SK-N-SH (cell line): ENCODE results near the gene MACROD2. TPM values are rescaled to one million over a fixed set of nuclear protein-coding genes. Genes with fewer than 3 reads are reported as not detected.

Source experiments
- CTCF ChIA-PET: fragments of 300-600, 350-600 bp; formaldehyde crosslinking; extraction: SDS; loops from one replicate; lab custom pipeline; 2021; lab: Yijun Ruan, JAX
- POLR2A ChIA-PET: fragments of 350-600 bp; sonication (Branson Sonifier 250); formaldehyde crosslinking; extraction: SDS; loops from one replicate; lab custom pipeline; 2020; ENCODE audit warnings: antibody characterized with exemption, inconsistent platforms; lab: Yijun Ruan, JAX
- DNase-seq: peaks from one replicate; pipeline ENCODE4 v3.0.0; 2012
- H2AFZ ChIP-seq: fragments of 200-600 bp; sonication (generic); 2 replicates; pipeline ENCODE4 v1.8.1; 2016; ENCODE audit warnings: antibody characterized with exemption, mild to moderate bottlenecking, low read depth
- H3F3A ChIP-seq: fragments of 200-600 bp; sonication (generic); replicated peaks from 2 replicates; pipeline ENCODE3; 2016; ENCODE audit warnings: antibody characterized with exemption, mild to moderate bottlenecking; ENCODE audit not compliant: insufficient read depth
- H3K27ac ChIP-seq, 2 experiments: fragments of 200-500 bp in 1 of 2; fragments of 200-600 bp in 1 of 2; sonication (Bioruptor generic) in 1 of 2; sonication (generic), shearing (Covaris generic) in 1 of 2; 2 replicates each; pipeline versions ENCODE4 v1.5.1 to v1.6.1; 2014 to 2016; ENCODE audit warnings: low read depth in 2 of 2, inconsistent platforms in 1 of 2, low read length in 1 of 2, mild to moderate bottlenecking in 1 of 2, mixed read lengths in 1 of 2
- H3K27me3 ChIP-seq: fragments of 200-600 bp; sonication (generic), shearing (Covaris generic); 2 replicates; pipeline ENCODE4 v1.6.1; 2016; ENCODE audit warnings: mixed run types; ENCODE audit not compliant: insufficient read depth
- H3K36me3 ChIP-seq, 2 experiments: fragments of 200-500 bp in 1 of 2; fragments of 200-600 bp in 1 of 2; sonication (Bioruptor generic) in 1 of 2; sonication (generic) in 1 of 2; replicated peaks in 1 of 2; 2 replicates each; pipeline versions ENCODE3 to v1.5.1; 2014 to 2016; ENCODE audit warnings: low read length in 1 of 2, mild to moderate bottlenecking in 1 of 2; ENCODE audit not compliant: insufficient read depth in 2 of 2, control insufficient read depth in 1 of 2
- H3K4me1 ChIP-seq, 2 experiments: fragments of 200-500 bp in 1 of 2; fragments of 200-600 bp in 1 of 2; sonication (Bioruptor generic) in 1 of 2; sonication (generic), shearing (Covaris generic) in 1 of 2; 2 replicates each; pipeline versions ENCODE4 v1.5.1 to v1.6.1; 2014 to 2016; ENCODE audit warnings: low read depth in 1 of 2, low read length in 1 of 2, mixed run types in 1 of 2; ENCODE audit not compliant: insufficient read depth in 2 of 2, control insufficient read depth in 1 of 2
- H3K4me2 ChIP-seq: fragments of 200-600 bp; sonication (generic), shearing (Covaris generic); 2 replicates; pipeline ENCODE4 v1.6.1; 2017; ENCODE audit warnings: mixed run types
- H3K4me3 ChIP-seq, 2 experiments: fragments of 200-500 bp in 1 of 2; fragments of 200-600 bp in 1 of 2; sonication (Bioruptor generic) in 1 of 2; sonication (generic), shearing (Covaris generic) in 1 of 2; 2 replicates each; pipeline versions ENCODE4 v1.5.1 to v1.8.1; 2014 to 2016; ENCODE audit warnings: low read depth in 2 of 2, inconsistent platforms in 1 of 2, low read length in 1 of 2, mild to moderate bottlenecking in 1 of 2, mixed read lengths in 1 of 2, moderate library complexity in 1 of 2
- H3K79me2 ChIP-seq: fragments of 200-600 bp; sonication (generic); 2 replicates; pipeline ENCODE4 v1.8.1; 2017; ENCODE audit warnings: mild to moderate bottlenecking; ENCODE audit not compliant: insufficient read depth
- H3K9ac ChIP-seq: fragments of 200-600 bp; sonication (generic); 2 replicates; pipeline ENCODE4 v1.6.1; 2017; ENCODE audit warnings: mixed run types
- H3K9me2 ChIP-seq: fragments of 200-600 bp; sonication (generic); 2 replicates; pipeline ENCODE4 v1.6.1; 2017; ENCODE audit warnings: mixed run types
- H3K9me3 ChIP-seq: fragments of 200-600 bp; sonication (generic); 2 replicates; pipeline ENCODE4 v1.6.1; 2017; ENCODE audit warnings: mixed run types, mild to moderate bottlenecking, moderate library complexity
- H4K20me1 ChIP-seq: fragments of 200-600 bp; sonication (generic); 2 replicates; pipeline ENCODE4 v1.6.1; 2017; ENCODE audit warnings: mild to moderate bottlenecking, mixed run types; ENCODE audit not compliant: insufficient read depth
- ELF1 ChIP-seq: IDR thresholded peaks from 2 replicates; pipeline ENCODE4 v1.4.0; 2012
- FOSL2 ChIP-seq: IDR thresholded peaks from 2 replicates; pipeline ENCODE4 v1.4.0; 2012; ENCODE audit warnings: low read depth, mild to moderate bottlenecking, moderate library complexity, borderline replicate concordance
- FOXJ3 ChIP-seq: sonication (generic); formaldehyde crosslinking; IDR thresholded peaks from 2 replicates; pipeline ENCODE4 v1.5.1; 2020; ENCODE audit warnings: mild to moderate bottlenecking, missing genetic modification reagents
- FOXM1 ChIP-seq: IDR thresholded peaks from 2 replicates; pipeline ENCODE4 v1.4.0; 2012; ENCODE audit warnings: low read depth, mild to moderate bottlenecking
- GABPA ChIP-seq: IDR thresholded peaks from 2 replicates; pipeline ENCODE4 v1.4.0; 2012; ENCODE audit warnings: low read depth, mild to moderate bottlenecking
- GATA2 ChIP-seq: sonication (generic); formaldehyde crosslinking; IDR thresholded peaks from 2 replicates; pipeline ENCODE4 v1.5.0; 2020; ENCODE audit warnings: mild to moderate bottlenecking, missing genetic modification reagents
- MAX ChIP-seq: IDR thresholded peaks from 2 replicates; pipeline ENCODE4 v1.4.0; 2012; ENCODE audit warnings: low read depth
- MEF2A ChIP-seq: IDR thresholded peaks from 2 replicates; pipeline ENCODE4 v1.4.0; 2012; ENCODE audit warnings: low read depth, borderline replicate concordance
- MXI1 ChIP-seq: IDR thresholded peaks from 2 replicates; pipeline ENCODE4 v1.6.1; 2012; ENCODE audit warnings: mild to moderate bottlenecking, low read depth, low read length, improper control_type of control experiment
- NFIC ChIP-seq: IDR thresholded peaks from 2 replicates; pipeline ENCODE4 v1.4.0; 2012; ENCODE audit warnings: borderline replicate concordance
- POLR2AphosphoS5 ChIP-seq: IDR thresholded peaks from 2 replicates; pipeline ENCODE4 v1.6.1; 2012; ENCODE audit warnings: low read depth, low read length
- RFX5 ChIP-seq: IDR thresholded peaks from 2 replicates; pipeline ENCODE4 v1.6.1; 2012; ENCODE audit warnings: mild to moderate bottlenecking, improper control_type of control experiment, low read length
- RXRA ChIP-seq: IDR thresholded peaks from 2 replicates; pipeline ENCODE4 v1.4.0; 2012; ENCODE audit warnings: low read depth, mild to moderate bottlenecking, borderline replicate concordance
- TAF1 ChIP-seq: IDR thresholded peaks from 2 replicates; pipeline ENCODE4 v1.6.1; 2012; ENCODE audit warnings: low read depth, mild to moderate bottlenecking, low read length, moderate library complexity, borderline replicate concordance
- TCF12 ChIP-seq: IDR thresholded peaks from 2 replicates; pipeline ENCODE4 v1.4.0; 2012
- TEAD4 ChIP-seq: IDR thresholded peaks from 2 replicates; pipeline ENCODE4 v1.4.0; 2012; ENCODE audit warnings: mild to moderate bottlenecking, borderline replicate concordance; ENCODE audit not compliant: insufficient read depth
- USF1 ChIP-seq: IDR thresholded peaks from 2 replicates; pipeline ENCODE4 v1.4.0; 2012; ENCODE audit warnings: low read depth, borderline replicate concordance
- YY1 ChIP-seq: IDR thresholded peaks from 2 replicates; pipeline ENCODE4 v1.4.0; 2012; ENCODE audit warnings: low read depth, mild to moderate bottlenecking
- ZBTB33 ChIP-seq: IDR thresholded peaks from 2 replicates; pipeline ENCODE4 v1.4.0; 2012; ENCODE audit warnings: low read depth, borderline replicate concordance
- WGBS: methylation state at CpG from one replicate; pipeline ENCODE4 v1.1.6; 2017; ENCODE audit warnings: low lambda C conversion rate; 5-methylcytosine and 5-hydroxymethylcytosine counted together
- polyA plus RNA-seq, 3 experiments: library from polyadenylated mRNA; depleted of rRNA; stranded (reverse); fragments of >200 nt; gene quantifications; 2 replicates each; pipeline ENCODE4 v1.2.3, GENCODE V29; 2012
- TF ChIP-seq, protein P1 (sequence below): fragments of 150-350 bp; IDR thresholded peaks from 2 replicates; pipeline ENCODE4 v1.6.1; 2016; ENCODE audit warnings: mild to moderate bottlenecking, low read depth, low read length
- TF ChIP-seq, protein P2 (sequence below): IDR thresholded peaks from 2 replicates; pipeline ENCODE4 v1.6.1; 2012; ENCODE audit warnings: mild to moderate bottlenecking, low read depth, low read length, moderate library complexity
- TF ChIP-seq, protein P3 (sequence below): IDR thresholded peaks from 2 replicates; pipeline ENCODE4; 2012

MACROD2 gene
- polyA plus RNA-seq, 1 of the 3 experiments (the other 2 are of a cell fraction) = 0.33 TPM

GRCh38 chr20:14453259-14453658 is 457.9 kb downstream of the MACROD2 start (continued):
- TF ChIP-seq, protein P1, sequence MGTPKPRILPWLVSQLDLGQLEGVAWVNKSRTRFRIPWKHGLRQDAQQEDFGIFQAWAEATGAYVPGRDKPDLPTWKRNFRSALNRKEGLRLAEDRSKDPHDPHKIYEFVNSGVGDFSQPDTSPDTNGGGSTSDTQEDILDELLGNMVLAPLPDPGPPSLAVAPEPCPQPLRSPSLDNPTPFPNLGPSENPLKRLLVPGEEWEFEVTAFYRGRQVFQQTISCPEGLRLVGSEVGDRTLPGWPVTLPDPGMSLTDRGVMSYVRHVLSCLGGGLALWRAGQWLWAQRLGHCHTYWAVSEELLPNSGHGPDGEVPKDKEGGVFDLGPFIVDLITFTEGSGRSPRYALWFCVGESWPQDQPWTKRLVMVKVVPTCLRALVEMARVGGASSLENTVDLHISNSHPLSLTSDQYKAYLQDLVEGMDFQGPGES = no peak
- TF ChIP-seq USF1 (no peak), TEAD4 (no peak), RFX5 (no peak), MAX (no peak), MEF2A (no peak), GATA2 (CRISPR knock-in tag) (no peak)
- TF ChIP-seq, all 33 proteins: peak for 0

DNA sequence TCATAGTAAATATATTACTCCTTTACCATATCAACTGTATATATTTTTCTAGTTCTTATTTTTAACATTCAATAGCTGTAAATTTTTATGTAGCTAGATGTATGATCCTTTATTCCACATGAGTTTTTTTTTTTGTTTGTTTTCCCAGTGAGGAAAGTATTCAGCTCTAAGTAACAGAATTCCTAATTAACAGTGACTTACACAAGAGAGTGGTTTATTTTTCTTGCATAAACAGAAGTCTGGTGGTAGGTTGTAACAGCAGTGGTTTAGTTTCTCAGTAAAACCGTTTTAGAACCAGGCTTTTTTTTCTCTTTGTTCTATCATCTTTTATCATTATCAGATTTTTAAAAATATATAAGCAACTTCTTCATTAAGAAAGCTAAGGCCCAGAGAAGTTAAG is 459.0 kb downstream of the MACROD2 start:
- no peaks in the 10 kb centered on the region for H3F3A ChIP-seq
- H3K79me2 ChIP-seq = no peaks in the 10 kb centered on the region
- H3K36me3 ChIP-seq = no peaks in the 10 kb centered on the region
- POLR2A ChIA-PET = no interaction called here
- H3K27ac ChIP-seq = no peak overlapping the region
- H3K9me2 ChIP-seq = no peaks in the 10 kb centered on the region
- no peak overlapping the region for H3K4me2 ChIP-seq
- 12% methylated on average over 1 of the region's 1 CpG for WGBS
- CTCF ChIA-PET = no interaction called here
- H3K4me3 ChIP-seq = no peak overlapping the region
- no peaks in the 10 kb centered on the region for H4K20me1 ChIP-seq
- no peaks in the 10 kb centered on the region for H3K9me3 ChIP-seq
- no peaks in the 10 kb centered on the region for H3K27me3 ChIP-seq
- no peaks in the 10 kb centered on the region; a peak in 1 of 4 replicates for H3K4me1 ChIP-seq
- no peak overlapping the region for H2AFZ ChIP-seq
- no peak for TF ChIP-seq RXRA
- no peak for TF ChIP-seq RFX5
- TF ChIP-seq, protein P1 = no peak
- TF ChIP-seq GABPA = no peak
- TF ChIP-seq FOXJ3 = no peak
- no peak for TF ChIP-seq TCF12
- no peak for TF ChIP-seq ZBTB33
- no peak for TF ChIP-seq MXI1
- no peak for TF ChIP-seq YY1
- TF ChIP-seq MAX = no peak
- TF ChIP-seq POLR2AphosphoS5 = no peak
- TF ChIP-seq FOSL2 = no peak
- no peak for TF ChIP-seq TAF1
- no peak for TF ChIP-seq ELF1
- TF ChIP-seq FOXM1 = no peak
- TF ChIP-seq NFIC = no peak
- TF ChIP-seq, protein P2, sequence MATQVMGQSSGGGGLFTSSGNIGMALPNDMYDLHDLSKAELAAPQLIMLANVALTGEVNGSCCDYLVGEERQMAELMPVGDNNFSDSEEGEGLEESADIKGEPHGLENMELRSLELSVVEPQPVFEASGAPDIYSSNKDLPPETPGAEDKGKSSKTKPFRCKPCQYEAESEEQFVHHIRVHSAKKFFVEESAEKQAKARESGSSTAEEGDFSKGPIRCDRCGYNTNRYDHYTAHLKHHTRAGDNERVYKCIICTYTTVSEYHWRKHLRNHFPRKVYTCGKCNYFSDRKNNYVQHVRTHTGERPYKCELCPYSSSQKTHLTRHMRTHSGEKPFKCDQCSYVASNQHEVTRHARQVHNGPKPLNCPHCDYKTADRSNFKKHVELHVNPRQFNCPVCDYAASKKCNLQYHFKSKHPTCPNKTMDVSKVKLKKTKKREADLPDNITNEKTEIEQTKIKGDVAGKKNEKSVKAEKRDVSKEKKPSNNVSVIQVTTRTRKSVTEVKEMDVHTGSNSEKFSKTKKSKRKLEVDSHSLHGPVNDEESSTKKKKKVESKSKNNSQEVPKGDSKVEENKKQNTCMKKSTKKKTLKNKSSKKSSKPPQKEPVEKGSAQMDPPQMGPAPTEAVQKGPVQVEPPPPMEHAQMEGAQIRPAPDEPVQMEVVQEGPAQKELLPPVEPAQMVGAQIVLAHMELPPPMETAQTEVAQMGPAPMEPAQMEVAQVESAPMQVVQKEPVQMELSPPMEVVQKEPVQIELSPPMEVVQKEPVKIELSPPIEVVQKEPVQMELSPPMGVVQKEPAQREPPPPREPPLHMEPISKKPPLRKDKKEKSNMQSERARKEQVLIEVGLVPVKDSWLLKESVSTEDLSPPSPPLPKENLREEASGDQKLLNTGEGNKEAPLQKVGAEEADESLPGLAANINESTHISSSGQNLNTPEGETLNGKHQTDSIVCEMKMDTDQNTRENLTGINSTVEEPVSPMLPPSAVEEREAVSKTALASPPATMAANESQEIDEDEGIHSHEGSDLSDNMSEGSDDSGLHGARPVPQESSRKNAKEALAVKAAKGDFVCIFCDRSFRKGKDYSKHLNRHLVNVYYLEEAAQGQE = no peak
- TF ChIP-seq, protein P3, sequence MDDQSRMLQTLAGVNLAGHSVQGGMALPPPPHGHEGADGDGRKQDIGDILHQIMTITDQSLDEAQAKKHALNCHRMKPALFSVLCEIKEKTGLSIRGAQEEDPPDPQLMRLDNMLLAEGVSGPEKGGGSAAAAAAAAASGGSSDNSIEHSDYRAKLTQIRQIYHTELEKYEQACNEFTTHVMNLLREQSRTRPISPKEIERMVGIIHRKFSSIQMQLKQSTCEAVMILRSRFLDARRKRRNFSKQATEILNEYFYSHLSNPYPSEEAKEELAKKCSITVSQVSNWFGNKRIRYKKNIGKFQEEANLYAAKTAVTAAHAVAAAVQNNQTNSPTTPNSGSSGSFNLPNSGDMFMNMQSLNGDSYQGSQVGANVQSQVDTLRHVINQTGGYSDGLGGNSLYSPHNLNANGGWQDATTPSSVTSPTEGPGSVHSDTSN = no peak
- TF ChIP-seq, all 33 proteins: peak for 0
- DNase-seq = no peak
- H3K9ac ChIP-seq = no peak overlapping the region
